IPS-18c (cell line): ENCODE data around the gene WSB2.

Experiments
- H3K4me3 ChIP-seq: 2 replicates; pipeline ENCODE4 v1.7.0; 2013; ENCODE audit warnings: low read depth, mild to moderate bottlenecking, low read length, moderate library complexity; ENCODE audit not compliant: insufficient read depth
- H3K9me3 ChIP-seq: one replicate; pipeline ENCODE4 v1.6.1; 2013; ENCODE audit warnings: mild to moderate bottlenecking, low read length, moderate library complexity; ENCODE audit not compliant: control insufficient read depth, insufficient read depth

The WSB2 gene

GRCh38 chr12:118050972-118051910, 9.7 kb downstream of the WSB2 start:
- Histone ChIP-seq H3K4me3 (no peak overlapping the region), H3K9me3 (no peaks in the 10 kb centered on the region)

GRCh38 chr12:118046430-118046829, 14.5 kb downstream of the WSB2 start:
- Histone ChIP-seq H3K9me3 (peaks cover 3% of the 10 kb centered on the region), H3K4me3 (no peak overlapping the region)

- H3K4me3 ChIP-seq: no peak overlapping the region
- H3K9me3 ChIP-seq: peaks cover 3% of the 10 kb centered on the region
Observed at GRCh38 chr12:118044577-118044976, 16.4 kb downstream of the WSB2 start.

- Histone ChIP-seq H3K4me3 (no peak overlapping the region), H3K9me3 (peaks cover 3% of the 10 kb centered on the region)
Observed at GRCh38 chr12:118044075-118044474, 16.9 kb downstream of the WSB2 start.

- H3K9me3 ChIP-seq: peaks cover 3% of the 10 kb centered on the region
- no peak overlapping the region for H3K4me3 ChIP-seq
Observed at GRCh38 chr12:118042091-118042490, 18.9 kb downstream of the WSB2 start.

GRCh38 chr12:118038137-118038536, 22.8 kb downstream of the WSB2 start:
- H3K4me3 ChIP-seq: no peak overlapping the region
- no peaks in the 10 kb centered on the region for H3K9me3 ChIP-seq

GRCh38 chr12:118036672-118037411, 24.1 kb downstream of the WSB2 start:
- H3K4me3 ChIP-seq: no peak overlapping the region
- no peaks in the 10 kb centered on the region for H3K9me3 ChIP-seq

GRCh38 chr12:118035190-118036041, 25.6 kb downstream of the WSB2 start:
- Histone ChIP-seq H3K9me3 (peaks cover 3% of the 10 kb centered on the region), H3K4me3 (no peak overlapping the region)

GRCh38 chr12:118034429-118035189, 26.4 kb downstream of the WSB2 start:
- Histone ChIP-seq H3K4me3 (no peak overlapping the region), H3K9me3 (peaks cover 3% of the 10 kb centered on the region)

- H3K9me3 ChIP-seq: peaks cover 3% of the 10 kb centered on the region
- H3K4me3 ChIP-seq: no peak overlapping the region
Observed at GRCh38 chr12:118033902-118034301, 27.1 kb downstream of the WSB2 start.

- H3K4me3 ChIP-seq: no peak overlapping the region
Observed at GRCh38 chr12:118033323-118033722, 27.7 kb downstream of the WSB2 start.

GRCh38 chr12:118032188-118032587, 28.8 kb downstream of the WSB2 start:
- Histone ChIP-seq H3K9me3 (peaks cover 7% of the 10 kb centered on the region), H3K4me3 (no peak overlapping the region)

More at GRCh38 chr12:118033323-118033722, 27.7 kb downstream of the WSB2 start:
- H3K9me3 ChIP-seq: peaks cover 3% of the 10 kb centered on the region

- peaks cover 7% of the 10 kb centered on the region for H3K9me3 ChIP-seq
- H3K4me3 ChIP-seq: no peak overlapping the region
Observed at GRCh38 chr12:118029166-118029565, 31.8 kb downstream of the WSB2 start.

- no peak overlapping the region for H3K4me3 ChIP-seq
Observed at GRCh38 chr12:118025168-118025567, 35.8 kb downstream of the WSB2 start.

GRCh38 chr12:118023301-118023860, 37.6 kb downstream of the WSB2 start:
- no peak overlapping the region for H3K4me3 ChIP-seq
- H3K9me3 ChIP-seq: peaks cover 4% of the 10 kb centered on the region

More at GRCh38 chr12:118025168-118025567, 35.8 kb downstream of the WSB2 start:
- H3K9me3 ChIP-seq: peaks cover 4% of the 10 kb centered on the region

GRCh38 chr12:118022728-118023109, 38.3 kb downstream of the WSB2 start:
- no peaks in the 10 kb centered on the region for H3K9me3 ChIP-seq
- no peak overlapping the region for H3K4me3 ChIP-seq
